ENCODE results near the gene INO80D.

GRCh38 chr2:206063635-206064034 lies 22.3 kb downstream of the INO80D start:
- TF ChIP-seq CTCF (IDR thresholded peaks at IDR 0.05) (no peak), POLR2A (IDR thresholded peaks at IDR 0.05) (no peak)

Measured in Peyer's patch (tissue), 4 donors.